Nephron progenitor cell (in vitro differentiated cells): ENCODE data around the gene UNC45A.

ENCODE experiments used
- DNase-seq: peaks from one replicate; pipeline ENCODE4 v3.0.0; 2021
- H3K27ac Mint-ChIP-seq: 2 replicates; pipeline ENCODE4 v1.8.0; 2021; ENCODE audit warnings: mild to moderate bottlenecking, moderate library complexity, mixed read lengths
- H3K27me3 Mint-ChIP-seq: 2 replicates; pipeline ENCODE4 v1.8.0; 2021; ENCODE audit warnings: mild to moderate bottlenecking, low read depth, mixed read lengths; ENCODE audit not compliant: poor library complexity
- H3K36me3 Mint-ChIP-seq: 2 replicates; pipeline ENCODE4 v1.8.0; 2021; ENCODE audit warnings: low read depth, mixed read lengths
- H3K4me1 Mint-ChIP-seq: 2 replicates; pipeline ENCODE4 v1.8.0; 2021; ENCODE audit warnings: mixed read lengths
- H3K4me3 Mint-ChIP-seq: 2 replicates; pipeline ENCODE4 v1.8.0; 2021; ENCODE audit warnings: mild to moderate bottlenecking, moderate library complexity, mixed read lengths
- H3K9me3 Mint-ChIP-seq: 2 replicates; pipeline ENCODE4 v1.8.0; 2021; ENCODE audit warnings: mild to moderate bottlenecking, moderate library complexity, mixed read lengths
- TF ChIP-seq, protein P1 (sequence below): fragments of 200-600 bp; sonication (generic); IDR thresholded peaks from 2 replicates; pipeline ENCODE4 v1.5.0; 2021; ENCODE audit warnings: antibody characterized with exemption

The UNC45A gene

DNA sequence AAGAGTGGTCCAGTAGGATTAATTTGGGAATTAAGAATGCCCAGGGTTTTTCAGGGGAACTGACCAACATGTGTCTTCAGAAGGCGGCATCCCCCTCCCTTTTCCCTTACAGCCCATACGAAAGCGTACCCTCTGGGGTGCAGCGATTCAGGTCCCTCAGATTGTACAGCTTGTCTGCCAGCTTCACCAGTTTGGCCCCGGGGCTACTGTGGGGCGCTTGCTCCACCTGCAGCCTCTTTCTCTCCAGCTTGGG lies 3.6 kb upstream of the UNC45A start:
- Mint-ChIP-seq H3K4me1 (peaks cover 37% of the 10 kb centered on the region), H3K4me3 (peak overlapping the region; percentile 95), H3K27me3 (peaks cover 15% of the 10 kb centered on the region), H3K9me3 (no peaks in the 10 kb centered on the region), H3K27ac (no peak overlapping the region), H3K36me3 (peaks cover 5% of the 10 kb centered on the region)
- TF ChIP-seq, protein P1, sequence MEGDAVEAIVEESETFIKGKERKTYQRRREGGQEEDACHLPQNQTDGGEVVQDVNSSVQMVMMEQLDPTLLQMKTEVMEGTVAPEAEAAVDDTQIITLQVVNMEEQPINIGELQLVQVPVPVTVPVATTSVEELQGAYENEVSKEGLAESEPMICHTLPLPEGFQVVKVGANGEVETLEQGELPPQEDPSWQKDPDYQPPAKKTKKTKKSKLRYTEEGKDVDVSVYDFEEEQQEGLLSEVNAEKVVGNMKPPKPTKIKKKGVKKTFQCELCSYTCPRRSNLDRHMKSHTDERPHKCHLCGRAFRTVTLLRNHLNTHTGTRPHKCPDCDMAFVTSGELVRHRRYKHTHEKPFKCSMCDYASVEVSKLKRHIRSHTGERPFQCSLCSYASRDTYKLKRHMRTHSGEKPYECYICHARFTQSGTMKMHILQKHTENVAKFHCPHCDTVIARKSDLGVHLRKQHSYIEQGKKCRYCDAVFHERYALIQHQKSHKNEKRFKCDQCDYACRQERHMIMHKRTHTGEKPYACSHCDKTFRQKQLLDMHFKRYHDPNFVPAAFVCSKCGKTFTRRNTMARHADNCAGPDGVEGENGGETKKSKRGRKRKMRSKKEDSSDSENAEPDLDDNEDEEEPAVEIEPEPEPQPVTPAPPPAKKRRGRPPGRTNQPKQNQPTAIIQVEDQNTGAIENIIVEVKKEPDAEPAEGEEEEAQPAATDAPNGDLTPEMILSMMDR, result no peak
- no peak for DNase-seq

DNA sequence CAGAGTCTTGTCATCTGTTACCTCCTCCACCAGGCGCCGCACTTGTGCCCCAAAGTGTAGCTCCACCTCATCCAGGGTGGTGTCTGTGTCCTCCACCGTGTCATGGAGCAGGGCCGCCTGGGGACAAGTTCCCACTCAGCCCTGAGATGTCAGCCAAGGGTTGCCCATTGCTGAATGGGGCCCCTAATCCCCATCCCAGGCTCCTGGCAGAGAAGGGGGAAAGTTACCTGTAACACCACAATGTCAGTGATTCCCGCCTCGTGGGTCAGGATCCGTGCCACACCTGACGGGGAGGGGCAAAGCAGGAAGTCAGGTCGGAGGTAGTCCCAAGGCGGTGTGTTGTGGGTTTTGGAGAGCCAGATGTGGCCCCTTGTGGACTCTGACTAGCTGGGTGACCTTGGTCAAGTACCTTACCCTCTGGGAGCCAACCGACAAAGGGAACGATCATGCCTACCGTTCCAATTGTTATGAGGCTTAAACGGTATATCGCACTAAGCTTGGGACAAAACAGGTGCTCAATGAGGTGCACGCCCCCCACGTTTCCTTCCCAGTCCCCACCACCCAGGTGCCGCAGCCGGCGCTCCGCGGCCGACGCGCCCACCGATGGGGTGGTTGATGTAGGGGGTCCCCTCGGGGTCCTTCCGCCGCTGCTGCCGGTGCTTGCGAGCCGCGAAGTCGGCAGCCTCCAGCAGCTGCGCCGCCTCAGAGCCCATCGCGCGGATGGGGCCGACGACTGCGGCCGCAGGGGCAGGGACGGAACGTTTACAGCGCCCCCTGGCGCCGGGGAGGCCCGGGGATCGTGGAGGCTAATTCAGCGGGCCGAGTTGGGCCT lies 3.0 kb upstream of the UNC45A start, which contains the start of gene HDDC3:
TSS of gene HDDC3 (minus strand) at position 722 of the 832 bp plus-strand sequence. CDS start at position 713, 9 bp downstream.
- DNase-seq, result peak; percentile 97
- H3K4me1 Mint-ChIP-seq, result peaks cover 42% of the 10 kb centered on the region
- peaks cover 15% of the 10 kb centered on the region for H3K27me3 Mint-ChIP-seq
- H3K4me3 Mint-ChIP-seq, result peak within 1 kb of the TSS; percentile 95
- TF ChIP-seq, protein P1, result peak; percentile 92
- H3K9me3 Mint-ChIP-seq, result no peaks in the 10 kb centered on the region
- H3K36me3 Mint-ChIP-seq, result peaks cover 9% of the 10 kb centered on the region
- no peak within 1 kb of the TSS for H3K27ac Mint-ChIP-seq

DNA sequence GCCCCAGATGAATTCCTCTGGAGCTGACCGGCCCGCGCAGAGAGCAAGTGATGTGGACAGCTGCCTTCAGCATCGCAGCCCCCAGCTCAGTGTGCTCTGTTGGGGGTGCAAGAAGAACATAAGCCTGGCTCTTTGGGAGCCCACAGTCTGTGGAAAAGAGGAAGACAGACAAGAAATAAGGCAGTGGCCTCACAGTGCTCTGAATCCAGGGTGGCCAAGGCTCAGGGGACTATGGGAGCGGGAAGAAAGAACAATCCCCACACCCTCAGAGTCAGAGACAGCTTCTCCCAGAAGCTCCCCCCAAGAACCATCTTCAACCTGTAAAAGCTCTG lies 2.5 kb upstream of the UNC45A start:
- peaks cover 42% of the 10 kb centered on the region for H3K4me1 Mint-ChIP-seq
- TF ChIP-seq, protein P1, result peak; percentile 5
- H3K9me3 Mint-ChIP-seq, result no peaks in the 10 kb centered on the region
- H3K27me3 Mint-ChIP-seq, result peaks cover 15% of the 10 kb centered on the region
- peaks cover 9% of the 10 kb centered on the region for H3K36me3 Mint-ChIP-seq
- H3K27ac Mint-ChIP-seq, result no peak overlapping the region
- peak overlapping the region; percentile 95 for H3K4me3 Mint-ChIP-seq
- no peak for DNase-seq

DNA sequence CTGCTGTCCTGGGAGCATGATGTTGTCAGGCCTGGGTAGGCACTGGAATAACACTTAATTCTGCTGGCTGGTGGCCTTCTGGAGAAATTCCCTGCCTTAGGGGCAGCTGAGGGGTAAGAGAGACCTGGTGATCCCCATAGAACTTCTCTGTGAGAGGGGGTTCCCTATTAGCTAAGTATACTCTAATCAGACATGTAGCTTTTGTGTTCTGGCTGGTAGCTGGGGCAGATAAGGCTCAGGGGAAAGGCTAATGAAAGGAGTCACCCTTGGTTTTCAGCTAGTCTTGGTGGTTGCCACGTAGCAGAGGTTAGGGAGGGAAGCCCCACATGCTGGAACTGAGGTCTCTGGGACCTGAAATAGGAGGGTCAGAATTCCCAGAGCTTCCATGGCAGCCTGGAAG lies 1.8 kb upstream of the UNC45A start:
- H3K27me3 Mint-ChIP-seq, result peaks cover 15% of the 10 kb centered on the region
- TF ChIP-seq, protein P1, result no peak
- peaks cover 12% of the 10 kb centered on the region for H3K36me3 Mint-ChIP-seq
- H3K4me1 Mint-ChIP-seq, result peaks cover 42% of the 10 kb centered on the region
- H3K9me3 Mint-ChIP-seq, result no peaks in the 10 kb centered on the region
- no peak overlapping the region for H3K27ac Mint-ChIP-seq
- peak overlapping the region; percentile 58 for H3K4me3 Mint-ChIP-seq
- DNase-seq, result no peak

DNA sequence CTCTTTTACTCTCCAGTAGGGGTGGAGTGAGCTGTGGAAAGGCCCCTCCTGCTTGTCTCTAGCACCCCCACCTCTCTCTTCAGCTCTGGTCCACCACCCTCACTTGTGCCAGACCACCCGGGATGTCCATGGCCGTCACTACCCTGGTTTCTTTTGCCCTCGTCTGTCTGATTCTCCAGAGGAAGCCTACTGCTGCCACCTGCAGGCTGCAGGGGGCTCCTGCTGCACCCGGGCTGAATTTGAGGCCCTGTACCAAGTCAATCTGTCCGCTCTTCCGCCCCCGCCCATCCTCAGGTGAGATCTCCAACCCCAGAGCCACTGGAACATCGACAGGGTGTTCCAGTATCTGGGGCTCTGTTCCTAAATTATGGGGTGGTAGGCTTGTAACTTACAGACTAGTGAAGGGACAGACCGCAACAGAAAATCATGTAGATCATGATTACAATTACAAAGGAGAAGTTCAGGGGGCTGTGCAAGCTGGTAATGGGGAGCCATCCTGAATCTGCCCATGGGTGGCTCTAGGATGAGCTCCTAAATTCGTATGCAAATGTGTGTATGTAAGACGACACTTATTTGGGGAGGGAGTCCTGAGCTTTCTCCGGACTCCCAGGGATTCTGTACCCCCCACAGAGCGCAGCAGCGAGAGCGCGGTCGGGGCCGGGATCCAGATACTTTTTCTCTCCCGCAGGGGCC lies 683 bp upstream of the UNC45A start:
- TF ChIP-seq, protein P1, result peak; percentile 75
- Mint-ChIP-seq H3K9me3 (no peaks in the 10 kb centered on the region), H3K27me3 (peaks cover 15% of the 10 kb centered on the region), H3K4me1 (peaks cover 42% of the 10 kb centered on the region), H3K4me3 (peak overlapping the region; percentile 82), H3K27ac (no peak overlapping the region), H3K36me3 (peaks cover 17% of the 10 kb centered on the region)
- DNase-seq, result peak; percentile 83

DNA sequence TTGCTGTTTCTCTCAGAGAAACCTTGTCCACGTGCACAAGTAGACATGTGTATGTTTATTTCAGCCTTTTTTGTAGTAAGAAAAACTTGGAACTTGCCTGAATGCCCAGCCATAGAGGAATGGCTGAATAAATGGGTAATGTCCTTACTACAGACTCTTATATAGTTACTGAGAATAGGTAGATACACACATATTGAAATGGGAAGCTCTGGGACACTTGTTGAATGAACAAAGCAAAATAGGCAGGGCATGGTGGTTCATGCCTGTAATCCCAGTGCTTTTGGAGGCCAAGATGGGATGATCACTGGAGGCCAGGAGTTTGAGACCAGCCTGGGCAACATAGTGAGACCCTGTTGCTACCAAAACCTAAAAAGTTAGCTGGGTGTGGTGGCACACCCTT lies 1.7 kb downstream of the UNC45A start:
- DNase-seq, result no peak
- Mint-ChIP-seq H3K27me3 (peaks cover 12% of the 10 kb centered on the region), H3K36me3 (peaks cover 40% of the 10 kb centered on the region), H3K9me3 (no peaks in the 10 kb centered on the region), H3K27ac (no peak overlapping the region), H3K4me1 (peaks cover 39% of the 10 kb centered on the region), H3K4me3 (peak overlapping the region; percentile 82)
- TF ChIP-seq, protein P1, result no peak
